ENCODE data around the gene TAF13.

DNA sequence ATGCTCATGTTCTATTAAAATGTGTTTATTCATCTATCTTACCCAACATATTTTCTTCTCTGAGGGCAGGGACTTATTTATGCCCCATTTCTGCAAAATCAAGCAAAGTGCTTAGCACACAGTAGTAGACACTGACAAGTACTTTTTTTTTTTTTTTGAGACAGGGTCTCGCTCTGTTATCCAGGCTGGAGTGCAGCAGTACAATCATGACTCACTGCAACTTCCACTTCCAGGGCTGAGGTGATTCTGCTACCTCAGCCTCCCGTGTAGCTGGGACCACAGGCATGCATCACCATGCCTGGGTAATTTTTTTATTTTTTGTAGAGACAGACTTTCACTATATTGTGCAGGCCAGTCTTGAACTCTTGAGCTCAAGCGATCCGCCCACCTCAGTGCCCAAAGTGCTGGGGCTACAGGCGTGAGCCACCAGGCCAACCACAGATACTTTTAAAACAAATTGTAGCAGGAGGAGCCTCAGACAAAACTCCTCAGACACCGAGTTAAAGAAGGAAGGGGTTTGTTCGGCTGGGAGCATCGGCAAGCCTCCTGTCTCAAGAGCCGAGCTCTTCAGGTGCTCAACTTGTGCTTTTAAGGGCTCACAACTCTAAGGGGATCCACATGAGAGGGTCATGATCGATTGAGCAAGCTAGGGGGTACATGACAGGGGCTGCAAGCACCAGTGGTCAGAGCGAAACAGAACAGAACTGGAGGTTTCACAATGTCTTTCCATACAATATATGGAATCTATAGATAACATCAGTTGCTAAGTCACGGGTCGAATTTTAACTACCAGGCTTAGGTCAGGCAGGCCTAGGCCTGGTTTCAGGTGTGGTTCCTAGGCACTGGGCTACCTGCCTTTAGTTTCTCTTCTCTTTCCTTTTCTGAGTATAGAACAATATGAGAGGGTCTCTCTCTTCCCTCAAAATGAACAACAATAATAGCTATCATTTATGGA, 9.0 kb upstream of the TAF13 start:
- TF ChIP-seq POLR2A (IDR thresholded peaks at IDR 0.05; ENCODE audit: low read depth, low read length) = no peak
- no peak for TF ChIP-seq MAZ (IDR thresholded peaks at IDR 0.05; ENCODE audit: borderline replicate concordance, low read depth, low read length)
- TF ChIP-seq, protein P1, sequence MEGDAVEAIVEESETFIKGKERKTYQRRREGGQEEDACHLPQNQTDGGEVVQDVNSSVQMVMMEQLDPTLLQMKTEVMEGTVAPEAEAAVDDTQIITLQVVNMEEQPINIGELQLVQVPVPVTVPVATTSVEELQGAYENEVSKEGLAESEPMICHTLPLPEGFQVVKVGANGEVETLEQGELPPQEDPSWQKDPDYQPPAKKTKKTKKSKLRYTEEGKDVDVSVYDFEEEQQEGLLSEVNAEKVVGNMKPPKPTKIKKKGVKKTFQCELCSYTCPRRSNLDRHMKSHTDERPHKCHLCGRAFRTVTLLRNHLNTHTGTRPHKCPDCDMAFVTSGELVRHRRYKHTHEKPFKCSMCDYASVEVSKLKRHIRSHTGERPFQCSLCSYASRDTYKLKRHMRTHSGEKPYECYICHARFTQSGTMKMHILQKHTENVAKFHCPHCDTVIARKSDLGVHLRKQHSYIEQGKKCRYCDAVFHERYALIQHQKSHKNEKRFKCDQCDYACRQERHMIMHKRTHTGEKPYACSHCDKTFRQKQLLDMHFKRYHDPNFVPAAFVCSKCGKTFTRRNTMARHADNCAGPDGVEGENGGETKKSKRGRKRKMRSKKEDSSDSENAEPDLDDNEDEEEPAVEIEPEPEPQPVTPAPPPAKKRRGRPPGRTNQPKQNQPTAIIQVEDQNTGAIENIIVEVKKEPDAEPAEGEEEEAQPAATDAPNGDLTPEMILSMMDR (conservative IDR thresholded peaks at IDR 0.05; ENCODE audit: low read depth, low read length) = no peak
- TF ChIP-seq CEBPB (IDR thresholded peaks at IDR 0.05; ENCODE audit: low read depth, low read length) = no peak
- TF ChIP-seq RFX5 (IDR thresholded peaks at IDR 0.05; ENCODE audit: low read depth, low read length) = no peak
- no peak for TF ChIP-seq BHLHE40 (IDR thresholded peaks at IDR 0.05; ENCODE audit: low read depth, low read length)
- no peak for TF ChIP-seq CHD1 (IDR thresholded peaks at IDR 0.05; ENCODE audit: low read depth, low read length)
- TF ChIP-seq RCOR1 (IDR thresholded peaks at IDR 0.05; ENCODE audit: insufficient replicate concordance, low read length) = no peak
- TF ChIP-seq ELK1 (IDR thresholded peaks at IDR 0.05; ENCODE audit: borderline replicate concordance, low read depth, low read length) = no peak
- TF ChIP-seq MXI1 (IDR thresholded peaks at IDR 0.05; ENCODE audit: borderline replicate concordance, low read depth, low read length) = no peak
- no peak for TF ChIP-seq FOS (IDR thresholded peaks at IDR 0.05; ENCODE audit: low read depth, low read length)
- no peak for TF ChIP-seq RAD21 (IDR thresholded peaks at IDR 0.05; ENCODE audit: low read length)

All from IMR-90 (cell line).